Thoracic aorta endothelial cell (primary cell): ENCODE measurements around the gene PLEKHG3. TPM values are rescaled to one million over a fixed set of nuclear protein-coding genes. Genes with fewer than 3 reads are reported as not detected.

ENCODE experiments used
- total RNA-seq: library from RNA; depleted of rRNA; stranded (reverse); fragments of >200 nt; gene quantifications from 2 replicates; pipeline ENCODE4 v1.2.3, GENCODE V29; 2012

PLEKHG3 gene
- 4.5 and 5.1 TPM in 2 replicates for total RNA-seq

GRCh38 chr14:64704143-64704742, at the start of gene PLEKHG3:
PLEKHG3 (plus strand) TSS chr14:64704424; CDS start chr14:64727632, 23,208 bp downstream.

Other genes with a start within 250 kb of the PLEKHG3 start
- gene AKAP5, start 238.9 kb upstream of the PLEKHG3 start, total RNA-seq: 0.50 and 0.53 TPM in 2 replicates
- gene ZBTB25, start 200.6 kb upstream of the PLEKHG3 start, total RNA-seq: 6.9 and 8.0 TPM in 2 replicates
- gene ZBTB1, start 199.7 kb upstream of the PLEKHG3 start, total RNA-seq: 46.5 and 66.5 TPM in 2 replicates
- gene HSPA2, start 163.7 kb upstream of the PLEKHG3 start, total RNA-seq: 2.0 and 3.8 TPM in 2 replicates
- gene PPP1R36, start 154.5 kb upstream of the PLEKHG3 start, total RNA-seq: 0.29 and 0.40 TPM in 2 replicates
- gene SPTB, start 175.5 kb downstream of the PLEKHG3 start, total RNA-seq: under 0.01 and 0.13 TPM in 2 replicates
- gene CHURC1, start 210.0 kb downstream of the PLEKHG3 start, total RNA-seq: 72.8 and 92.7 TPM in 2 replicates
- gene GPX2, start 238.3 kb downstream of the PLEKHG3 start, total RNA-seq: not detected in 2 replicates